Loucy (cell line): ENCODE data around the gene CDHR5.

Experiments
- H2AFZ ChIP-seq: fragments of 200-600 bp; sonication (generic); 2 replicates; pipeline ENCODE4 v1.6.0; 2016; ENCODE audit warnings: antibody characterized with exemption, mild to moderate bottlenecking, low read length, moderate library complexity
- H3F3A ChIP-seq: fragments of 200-600 bp; 2 replicates; pipeline ENCODE4 v1.6.0; 2016; ENCODE audit warnings: antibody characterized with exemption, low read depth, mild to moderate bottlenecking
- H3K27me3 ChIP-seq: fragments of 200-600 bp; sonication (generic); 2 replicates; pipeline ENCODE4 v1.6.1; 2014; ENCODE audit warnings: low read length, mild to moderate bottlenecking; ENCODE audit not compliant: insufficient read depth, poor library complexity, severe bottlenecking
- H3K36me3 ChIP-seq: fragments of 200-600 bp; sonication (generic); 2 replicates; pipeline ENCODE4 v1.6.1; 2016; ENCODE audit warnings: low read length; ENCODE audit not compliant: insufficient read depth
- H3K4me1 ChIP-seq: fragments of 200-600 bp; sonication (generic); 2 replicates; pipeline ENCODE4 v1.5.1; 2014; ENCODE audit warnings: low read length, mild to moderate bottlenecking; ENCODE audit not compliant: insufficient read depth, poor library complexity, severe bottlenecking
- H3K4me2 ChIP-seq: fragments of 200-600 bp; sonication (generic); 2 replicates; pipeline ENCODE4 v1.6.0; 2014; ENCODE audit warnings: antibody characterized with exemption, low read length, low read depth, mild to moderate bottlenecking; ENCODE audit not compliant: poor library complexity, severe bottlenecking
- H3K4me3 ChIP-seq: fragments of 200-600 bp; sonication (generic); 2 replicates; pipeline ENCODE4 v1.5.1; 2014; ENCODE audit warnings: low read length, mild to moderate bottlenecking, mixed read lengths; ENCODE audit not compliant: poor library complexity, severe bottlenecking
- H3K79me2 ChIP-seq: fragments of 200-600 bp; sonication (generic); 2 replicates; pipeline ENCODE4 v1.6.1; 2014; ENCODE audit warnings: low read length; ENCODE audit not compliant: insufficient read depth
- H3K9ac ChIP-seq: fragments of 200-600 bp; sonication (generic); 2 replicates; pipeline ENCODE4 v1.6.0; 2014; ENCODE audit warnings: mild to moderate bottlenecking, low read depth, low read length, moderate library complexity; ENCODE audit not compliant: poor library complexity, severe bottlenecking
- H3K9me2 ChIP-seq: fragments of 200-600 bp; sonication (generic); replicated peaks from 2 replicates; pipeline ENCODE4 v1.6.1; 2016; ENCODE audit warnings: low read depth, low read length, mixed read lengths
- H3K9me3 ChIP-seq: fragments of 200-600 bp; sonication (generic); 2 replicates; pipeline ENCODE4 v1.6.1; 2014; ENCODE audit warnings: mild to moderate bottlenecking, antibody characterized with exemption, low read length, low read depth; ENCODE audit not compliant: insufficient read depth
- H4K20me1 ChIP-seq: fragments of 200-600 bp; sonication (generic); 2 replicates; pipeline ENCODE4 v1.6.0; 2014; ENCODE audit warnings: antibody characterized with exemption, low read length, mild to moderate bottlenecking; ENCODE audit not compliant: insufficient read depth, poor library complexity, severe bottlenecking
- CTCF ChIP-seq: fragments of 200-600 bp; sonication (generic); conservative IDR thresholded peaks from 2 replicates; pipeline ENCODE4 v1.5.1; 2014; ENCODE audit warnings: mild to moderate bottlenecking, antibody characterized with exemption, low read length
- EZH2phosphoT487 ChIP-seq: fragments of 200-600 bp; IDR thresholded peaks from 2 replicates; pipeline ENCODE4 v1.6.1; 2018; ENCODE audit warnings: antibody characterized with exemption, mild to moderate bottlenecking, moderate library complexity, borderline replicate concordance

The CDHR5 gene

GRCh38 chr11:617199-617911 lies 7.4 kb downstream of the CDHR5 start:
- Histone ChIP-seq H3K9ac (no peak overlapping the region), H3K9me2 (no peaks in the 10 kb centered on the region), H4K20me1 (peaks cover 11% of the 10 kb centered on the region), H3F3A (no peaks in the 10 kb centered on the region), H3K4me2 (no peak overlapping the region), H3K36me3 (peaks cover 9% of the 10 kb centered on the region; the same call in 1 of the 2 replicates), H2AFZ (no peak overlapping the region), H3K4me3 (no peak overlapping the region), H3K9me3 (no peaks in the 10 kb centered on the region), H3K27me3 (no peaks in the 10 kb centered on the region), H3K79me2 (no peaks in the 10 kb centered on the region), H3K4me1 (peaks cover 4% of the 10 kb centered on the region)
- no peak for TF ChIP-seq CTCF
- no peak for TF ChIP-seq EZH2phosphoT487

- Histone ChIP-seq H3K9me3 (no peaks in the 10 kb centered on the region), H3F3A (no peaks in the 10 kb centered on the region), H3K79me2 (no peaks in the 10 kb centered on the region), H3K4me1 (peaks cover 4% of the 10 kb centered on the region), H3K9me2 (no peaks in the 10 kb centered on the region), H3K9ac (peak overlapping the region; percentile 69), H3K36me3 (peaks cover 17% of the 10 kb centered on the region; the same call in 1 of the 2 replicates), H4K20me1 (peaks cover 13% of the 10 kb centered on the region), H2AFZ (no peak overlapping the region), H3K27me3 (no peaks in the 10 kb centered on the region), H3K4me3 (peak overlapping the region; percentile 82), H3K4me2 (peak overlapping the region; percentile 92)
- TF ChIP-seq EZH2phosphoT487 (no peak), CTCF (no peak)
Measured at GRCh38 chr11:616320-617198, 8.2 kb downstream of the CDHR5 start.

- H3K4me2 ChIP-seq: peak within 1 kb of the TSS; percentile 92
- H3K36me3 ChIP-seq: peaks cover 26% of the 10 kb centered on the region; the same call in 1 of the 2 replicates
- H3K79me2 ChIP-seq: no peaks in the 10 kb centered on the region
- H3K9me2 ChIP-seq: no peaks in the 10 kb centered on the region
- peak within 1 kb of the TSS; percentile 78; the same call in 1 of the 2 replicates for H2AFZ ChIP-seq
- H3K9ac ChIP-seq: peak within 1 kb of the TSS; percentile 69
- H3F3A ChIP-seq: no peaks in the 10 kb centered on the region
- H4K20me1 ChIP-seq: peaks cover 13% of the 10 kb centered on the region
- H3K4me3 ChIP-seq: peak within 1 kb of the TSS; percentile 82
- H3K27me3 ChIP-seq: no peaks in the 10 kb centered on the region
- H3K4me1 ChIP-seq: peaks cover 4% of the 10 kb centered on the region
- no peaks in the 10 kb centered on the region for H3K9me3 ChIP-seq
- TF ChIP-seq CTCF (no peak), EZH2phosphoT487 (no peak)
Measured at GRCh38 chr11:615504-616319, 9.0 kb downstream of the CDHR5 start, which contains the start of gene IRF7. Gene IRF7 (minus strand): TSS chr11:615950. CDS start chr11:615364, 586 bp downstream.
